Activated CD4-positive, alpha-beta T cell treated with anti-CD3 and anti-CD28 coated beads, Interleukin-2, Interleukin-6, amounts not matched to agents 100 ng/mL and 50 ng/mL, durations not matched to agents 16 hours and 8 hours (primary cell): Measurements from ENCODE around the gene SELENOV.
A peak's percentile ranks its signal among the peaks of the same experiment; 100 is the strongest.
"Not testable (repeated sequence)": the region's sequence is repeated elsewhere in the genome, so short reads cannot be mapped to it uniquely, and the experiment has no call there.

Experiments
- DNase-seq: peaks from one replicate; pipeline ENCODE4 v3.0.0-alpha.2; 2020

The SELENOV gene

GRCh38 chr19:39514840-39515550 is at the start of gene SELENOV:
SELENOV (plus strand) TSS chr19:39515139; CDS start chr19:39515213, 74 bp downstream.
- DNase-seq: no peak

DNA sequence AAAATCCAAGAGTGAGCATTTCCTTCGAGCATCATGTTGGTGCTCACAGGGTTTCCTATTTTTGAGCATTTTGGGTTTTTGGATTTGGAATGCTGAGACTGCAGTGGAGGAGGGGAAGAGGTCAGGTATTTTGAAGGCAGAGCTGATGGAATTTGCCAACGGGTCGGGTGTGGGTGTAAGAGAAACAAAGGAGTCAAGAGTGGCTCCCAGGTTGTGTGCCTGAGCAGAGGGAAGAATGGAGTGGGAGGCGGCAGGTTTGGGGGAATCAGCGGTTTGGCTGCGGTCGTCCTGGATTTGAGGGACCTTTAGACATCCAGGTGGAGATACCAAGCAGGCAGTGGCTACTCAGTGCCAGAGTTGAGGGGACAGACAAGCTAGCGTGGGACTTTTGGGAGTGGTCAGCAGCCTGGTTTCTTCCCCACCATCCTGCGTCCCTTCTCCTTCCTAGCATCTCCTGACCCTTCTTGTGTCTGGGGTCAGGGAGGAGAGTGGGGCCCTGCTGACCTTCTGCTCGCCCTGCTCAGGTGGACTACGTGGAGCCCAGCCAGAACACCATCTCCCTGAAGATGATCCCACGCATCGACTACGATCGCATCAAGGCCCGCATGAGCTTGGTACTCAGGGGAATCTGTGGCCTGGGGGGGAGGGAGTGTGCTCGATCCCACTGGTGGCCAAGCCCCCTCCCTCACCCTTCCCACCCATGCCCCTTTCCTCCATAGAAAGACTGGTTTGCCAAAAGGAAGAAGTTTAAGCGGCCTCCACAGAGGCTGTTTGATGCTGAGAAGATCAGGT is 48.8 kb upstream of the SELENOV start:
- DNase-seq: no peak

GRCh38 chr19:39467941-39468340 is 47.0 kb upstream of the SELENOV start:
- DNase-seq: no peak

- no peak for DNase-seq
Measured at GRCh38 chr19:39469036-39469435, 45.9 kb upstream of the SELENOV start.

- no peak for DNase-seq
Measured at GRCh38 chr19:39469567-39469966, 45.4 kb upstream of the SELENOV start.

DNA sequence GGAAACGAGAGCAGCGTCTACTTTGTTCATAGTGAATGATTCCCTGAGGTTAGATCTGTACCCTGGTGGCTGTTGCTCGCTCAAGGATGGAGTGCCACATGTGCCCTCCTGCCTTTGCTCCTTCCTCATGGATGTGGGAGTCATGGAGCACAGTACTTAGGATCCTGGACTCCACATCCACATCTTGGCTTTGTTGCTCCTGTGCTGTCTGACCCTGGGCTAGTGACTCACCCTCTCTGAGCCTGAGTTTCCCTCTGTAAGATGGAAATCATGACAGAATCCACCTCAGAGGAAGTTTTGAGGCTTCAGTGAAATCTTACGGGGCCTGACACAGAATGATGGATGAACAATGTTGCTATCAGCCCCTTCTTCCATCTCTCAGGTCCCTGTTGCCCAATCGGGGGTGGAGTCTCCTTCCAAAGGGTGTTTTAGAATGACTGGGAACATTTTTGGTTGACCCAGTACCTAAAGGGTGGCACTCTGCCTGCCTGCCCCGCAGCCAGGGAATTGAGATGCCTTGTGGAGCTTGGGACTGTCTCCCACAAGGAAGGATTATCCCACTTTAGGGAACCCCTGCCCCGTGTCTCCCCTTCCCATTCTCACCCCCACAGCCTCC is 44.1 kb upstream of the SELENOV start:
- no peak for DNase-seq

DNA sequence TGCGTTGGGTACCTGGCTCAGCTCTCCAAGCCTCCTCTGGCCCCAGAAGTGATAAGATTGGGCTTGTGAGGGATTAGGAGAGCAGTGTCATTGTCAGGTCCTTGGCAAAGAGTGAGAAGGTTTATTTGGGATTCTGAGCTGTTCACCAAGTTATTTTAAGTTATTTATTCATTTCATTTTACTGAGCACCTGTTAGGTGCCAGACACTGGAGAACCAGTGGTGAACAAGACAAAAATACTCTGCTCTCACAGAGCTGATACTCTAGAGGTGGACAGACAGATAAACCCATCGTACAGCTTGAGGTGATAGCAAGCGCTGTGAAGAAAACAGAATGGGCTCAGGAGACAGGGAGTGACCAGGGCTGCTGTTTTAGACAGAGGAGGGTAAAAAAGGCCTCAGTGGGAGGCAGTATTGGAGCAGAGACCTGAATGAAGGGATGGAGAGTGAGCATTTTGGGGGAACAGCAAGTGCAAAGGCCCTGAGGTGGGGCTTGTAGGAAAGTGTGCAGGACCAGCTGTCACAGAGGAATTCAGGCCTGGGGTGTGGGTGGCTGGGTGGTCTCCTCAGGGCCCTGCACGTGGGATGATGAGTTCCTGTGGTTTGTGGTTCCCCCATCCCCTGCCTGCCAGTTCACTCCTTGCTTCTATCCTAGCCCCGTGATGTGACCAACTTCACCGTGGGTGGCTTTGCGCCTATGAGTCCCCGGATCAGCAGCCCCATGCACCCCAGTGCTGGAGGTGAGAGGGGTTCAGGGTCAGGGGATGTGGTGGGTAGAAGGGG is 43.0 kb upstream of the SELENOV start:
- DNase-seq: no peak

GRCh38 chr19:39472746-39473442 is 42.0 kb upstream of the SELENOV start:
- no peak for DNase-seq

- no peak for DNase-seq
Measured at GRCh38 chr19:39473443-39473960, 41.4 kb upstream of the SELENOV start.

DNA sequence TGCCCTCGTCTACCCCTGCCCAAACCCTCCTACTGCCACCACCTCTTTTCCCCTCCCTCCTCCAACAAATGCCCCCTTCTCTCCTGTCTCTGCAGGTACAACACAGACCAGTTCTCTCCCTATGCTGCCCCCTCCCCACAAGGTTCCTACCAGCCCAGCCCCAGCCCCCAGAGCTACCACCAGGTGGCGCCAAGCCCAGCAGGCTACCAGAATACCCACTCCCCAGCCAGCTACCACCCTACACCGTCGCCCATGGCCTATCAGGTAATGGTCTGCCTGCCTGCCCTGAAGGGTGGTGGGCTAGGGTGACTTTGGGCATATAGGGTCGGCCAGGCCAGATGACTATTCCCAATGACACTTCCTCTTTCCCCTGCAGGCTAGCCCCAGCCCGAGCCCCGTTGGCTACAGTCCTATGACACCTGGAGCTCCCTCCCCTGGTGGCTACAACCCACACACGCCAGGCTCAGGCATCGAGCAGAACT is 40.8 kb upstream of the SELENOV start:
- DNase-seq: peak; percentile 74

DNA sequence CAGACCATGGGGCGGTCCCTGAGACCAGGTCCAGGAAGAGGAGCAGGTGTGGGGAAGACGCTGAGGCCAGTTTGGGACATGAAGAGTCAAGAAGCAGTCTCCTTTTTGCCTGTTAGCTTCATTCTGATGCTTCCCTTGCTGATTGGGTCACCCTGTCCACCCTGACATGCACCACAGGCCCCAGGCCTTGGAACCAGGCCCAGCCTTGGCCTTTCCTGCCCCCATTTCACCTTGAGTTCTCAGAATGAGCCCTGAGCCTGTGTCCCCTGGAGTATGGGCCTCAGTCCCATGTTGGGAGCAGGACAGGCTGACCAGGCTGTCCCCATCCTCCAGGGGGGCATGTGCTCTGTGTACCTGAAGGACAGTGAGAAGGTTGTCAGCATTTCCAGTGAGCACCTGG is 39.2 kb upstream of the SELENOV start:
- no peak for DNase-seq

- DNase-seq: not testable (repeated sequence)
Measured at GRCh38 chr19:39479319-39479801, 35.6 kb upstream of the SELENOV start.

DNA sequence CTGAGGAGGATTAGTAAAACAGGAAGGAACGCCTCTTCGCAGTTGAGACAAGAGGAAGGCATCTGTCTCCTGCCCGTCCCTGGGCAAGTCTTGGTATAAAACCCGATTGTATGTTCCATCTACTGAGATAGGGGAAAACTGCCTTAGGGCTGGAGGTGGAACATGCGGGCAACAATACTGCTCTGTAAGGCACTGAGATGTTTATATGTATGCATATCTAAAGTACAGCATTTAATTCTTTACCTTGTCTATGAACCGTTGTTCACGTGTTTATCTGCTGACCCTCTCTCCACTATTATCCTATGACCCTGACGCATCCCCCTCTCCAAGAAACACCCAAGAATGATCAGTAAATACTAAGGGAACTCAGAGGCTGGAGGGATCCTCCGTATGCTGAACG is 35.0 kb upstream of the SELENOV start:
- no peak for DNase-seq

- DNase-seq: peak; percentile 99
Measured at GRCh38 chr19:39480337-39481228, 34.4 kb upstream of the SELENOV start, which contains the start of gene TIMM50. TIMM50 (plus strand) TSS chr19:39480838; CDS start chr19:39480854, 16 bp downstream.

GRCh38 chr19:39481229-39481545 is 33.8 kb upstream of the SELENOV start:
- DNase-seq: no peak

DNA sequence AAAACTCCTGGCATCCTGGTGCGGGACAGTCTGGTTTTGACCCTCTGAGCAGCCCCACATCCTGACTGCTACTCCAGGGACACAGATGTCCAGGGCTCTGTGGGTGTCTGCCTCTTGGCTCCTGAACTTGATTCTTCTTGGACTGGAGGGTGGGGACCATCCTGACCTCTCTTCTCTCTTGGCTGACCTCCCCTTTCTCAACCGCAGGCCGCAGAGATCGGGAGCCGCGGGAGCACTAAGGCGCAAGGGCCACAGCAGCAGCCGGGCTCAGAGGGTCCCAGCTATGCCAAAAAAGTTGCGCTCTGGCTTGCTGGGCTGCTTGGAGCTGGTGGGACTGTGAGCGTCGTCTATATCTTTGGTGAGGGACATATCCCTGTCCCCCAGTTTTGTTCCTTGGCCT is 33.3 kb upstream of the SELENOV start:
- no peak for DNase-seq

DNA sequence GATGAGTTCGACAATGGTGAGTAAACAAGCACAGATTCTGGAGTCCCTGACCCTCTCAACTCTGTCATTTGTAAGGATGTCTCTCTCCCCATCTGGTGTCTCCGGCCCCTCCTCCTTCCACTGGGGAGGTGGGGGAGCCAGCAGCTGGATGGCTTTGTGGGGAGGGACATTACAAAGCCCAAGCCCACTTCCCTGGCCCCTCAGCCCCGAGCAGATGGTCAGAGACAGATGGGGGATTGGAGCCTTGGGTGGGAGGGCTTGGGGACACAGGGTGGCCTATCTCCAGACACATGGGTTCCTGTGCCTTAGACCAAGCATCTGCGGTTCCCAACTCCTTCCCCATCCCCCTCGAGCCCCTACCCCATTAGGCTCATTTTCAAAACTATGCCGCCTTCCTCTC is 31.8 kb upstream of the SELENOV start:
- DNase-seq: no peak

DNA sequence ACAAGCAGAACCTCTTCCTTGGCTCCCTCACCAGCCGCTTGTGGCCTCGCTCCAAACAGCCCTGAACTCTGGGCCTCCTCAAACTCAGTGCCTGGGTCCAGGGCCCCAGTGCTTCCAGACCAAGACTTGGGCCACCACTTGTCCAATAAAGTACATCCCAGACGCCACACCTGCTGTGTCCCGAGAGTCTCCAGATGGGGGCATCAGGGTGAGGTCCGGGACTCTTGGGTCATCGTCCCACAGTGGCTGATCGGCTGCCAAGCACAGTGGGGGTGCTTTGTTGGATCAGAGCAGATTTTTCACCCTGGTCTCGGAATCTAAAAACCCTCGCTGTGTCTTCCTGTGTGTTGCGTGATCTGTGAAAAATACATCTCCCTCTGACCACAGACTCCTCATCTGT is 25.2 kb upstream of the SELENOV start:
- DNase-seq: no peak

- DNase-seq: no peak
Measured at GRCh38 chr19:39492225-39492624, 22.7 kb upstream of the SELENOV start.

- no peak for DNase-seq
Measured at GRCh38 chr19:39492788-39493187, 22.2 kb upstream of the SELENOV start.

DNA sequence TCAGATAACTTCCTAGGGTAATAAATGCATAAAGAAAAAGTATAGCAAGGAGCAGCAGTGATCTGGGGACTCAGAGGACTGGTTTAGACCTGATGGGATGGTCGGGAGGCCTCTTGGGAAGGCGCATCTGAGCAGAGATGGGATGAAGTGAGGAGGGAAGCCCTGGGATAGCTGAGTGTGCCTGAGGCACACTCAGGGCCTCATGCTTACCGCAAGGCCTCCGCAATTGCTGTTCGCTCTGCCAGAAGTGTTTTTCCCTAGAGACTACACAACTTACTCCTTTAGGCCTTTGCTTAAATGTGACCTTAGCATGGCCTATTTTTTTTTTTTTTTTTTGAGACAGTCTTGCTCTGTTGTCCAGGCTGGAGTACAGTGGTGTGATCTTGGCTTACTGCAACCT is 20.3 kb upstream of the SELENOV start:
- DNase-seq: no peak
